H1 (cell line): ENCODE measurements around the gene PARP16.

Experiments
- BCL11A ChIP-seq, 2 experiments: IDR thresholded peaks; one replicate each; pipeline ENCODE4 v1.6.1; 2011; ENCODE audit warnings: low read depth in 2 of 2, low read length in 2 of 2, mild to moderate bottlenecking in 2 of 2
- CBX8 ChIP-seq: fragments of 300-800, 300-1000 bp; sonication (generic); IDR thresholded peaks from 2 replicates; pipeline ENCODE4 v1.7.1; 2016; ENCODE audit warnings: low read depth, low read length, borderline replicate concordance
- MAX ChIP-seq: IDR thresholded peaks from 2 replicates; pipeline ENCODE4 v1.6.1; 2012; ENCODE audit warnings: inconsistent platforms
- TCF12 ChIP-seq: IDR thresholded peaks from 2 replicates; pipeline ENCODE4 v1.6.1; 2011; ENCODE audit warnings: low read depth, mild to moderate bottlenecking, low read length
- TF ChIP-seq, protein P1 (sequence below), 3 experiments: IDR thresholded peaks; 1 replicate in 2 of 3; 2 replicates in 1 of 3; pipeline versions ENCODE4 v1.5.1 to v1.6.1; 2011; ENCODE audit warnings: low read length in 3 of 3, mild to moderate bottlenecking in 3 of 3, inconsistent platforms in 2 of 3, low read depth in 1 of 3, moderate library complexity in 1 of 3; ENCODE audit not compliant: insufficient read depth in 1 of 3; ENCODE audit errors: control extremely low read depth in 1 of 3

DNA sequence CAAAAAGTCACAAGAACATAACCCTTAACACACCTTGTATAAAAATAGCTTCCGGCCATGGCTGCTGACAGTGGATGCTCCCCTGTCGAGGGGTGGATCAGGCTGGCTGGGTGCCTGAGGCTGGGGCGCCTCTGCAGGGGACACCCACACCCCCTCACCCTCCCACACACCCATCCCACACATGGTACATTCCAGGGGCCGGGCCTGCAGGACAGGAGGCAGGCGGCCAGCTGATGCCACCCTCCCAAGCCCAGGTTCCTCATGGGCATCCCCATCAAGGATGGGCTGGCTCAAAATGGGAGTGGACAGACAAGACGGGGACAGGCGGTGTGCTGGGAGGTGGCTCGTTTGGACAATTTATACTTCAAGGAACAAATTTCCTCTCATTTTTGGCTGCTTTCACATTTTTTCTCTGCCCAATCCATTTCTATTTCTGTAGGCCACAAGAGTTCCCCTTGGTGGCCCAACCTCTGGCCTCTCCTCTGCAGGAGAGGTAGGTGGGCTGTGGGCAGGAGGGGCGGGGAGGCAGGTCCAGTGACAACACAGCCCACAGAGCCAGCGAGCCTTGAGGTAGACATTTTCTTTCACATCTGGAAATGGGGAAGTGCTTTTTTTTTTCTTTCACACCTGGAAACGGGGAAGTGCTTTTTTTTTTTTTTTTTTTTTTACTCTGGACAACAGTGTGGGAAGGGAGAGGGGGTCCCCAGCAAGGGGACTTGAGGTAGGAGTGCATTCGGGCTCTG, 41.1 kb upstream of the PARP16 start:
- TF ChIP-seq CBX8 = no peak
- no peak for TF ChIP-seq BCL11A (IDR thresholded peaks at IDR 0.05; ENCODE audit: low read depth in 2 of 2, low read length in 2 of 2)
- no peak for TF ChIP-seq MAX
- TF ChIP-seq, protein P1, sequence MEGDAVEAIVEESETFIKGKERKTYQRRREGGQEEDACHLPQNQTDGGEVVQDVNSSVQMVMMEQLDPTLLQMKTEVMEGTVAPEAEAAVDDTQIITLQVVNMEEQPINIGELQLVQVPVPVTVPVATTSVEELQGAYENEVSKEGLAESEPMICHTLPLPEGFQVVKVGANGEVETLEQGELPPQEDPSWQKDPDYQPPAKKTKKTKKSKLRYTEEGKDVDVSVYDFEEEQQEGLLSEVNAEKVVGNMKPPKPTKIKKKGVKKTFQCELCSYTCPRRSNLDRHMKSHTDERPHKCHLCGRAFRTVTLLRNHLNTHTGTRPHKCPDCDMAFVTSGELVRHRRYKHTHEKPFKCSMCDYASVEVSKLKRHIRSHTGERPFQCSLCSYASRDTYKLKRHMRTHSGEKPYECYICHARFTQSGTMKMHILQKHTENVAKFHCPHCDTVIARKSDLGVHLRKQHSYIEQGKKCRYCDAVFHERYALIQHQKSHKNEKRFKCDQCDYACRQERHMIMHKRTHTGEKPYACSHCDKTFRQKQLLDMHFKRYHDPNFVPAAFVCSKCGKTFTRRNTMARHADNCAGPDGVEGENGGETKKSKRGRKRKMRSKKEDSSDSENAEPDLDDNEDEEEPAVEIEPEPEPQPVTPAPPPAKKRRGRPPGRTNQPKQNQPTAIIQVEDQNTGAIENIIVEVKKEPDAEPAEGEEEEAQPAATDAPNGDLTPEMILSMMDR (IDR thresholded peaks at IDR 0.05; ENCODE audit: control extremely low read depth in 1 of 3, insufficient read depth in 1 of 3, low read depth in 1 of 3, low read length in 3 of 3) = no peak
- no peak for TF ChIP-seq TCF12
